ENCODE results near the gene NAALADL2.

GRCh38 chr3:175469124-175469523 lies 610.0 kb downstream of the NAALADL2 start:
- TF ChIP-seq, protein P1, sequence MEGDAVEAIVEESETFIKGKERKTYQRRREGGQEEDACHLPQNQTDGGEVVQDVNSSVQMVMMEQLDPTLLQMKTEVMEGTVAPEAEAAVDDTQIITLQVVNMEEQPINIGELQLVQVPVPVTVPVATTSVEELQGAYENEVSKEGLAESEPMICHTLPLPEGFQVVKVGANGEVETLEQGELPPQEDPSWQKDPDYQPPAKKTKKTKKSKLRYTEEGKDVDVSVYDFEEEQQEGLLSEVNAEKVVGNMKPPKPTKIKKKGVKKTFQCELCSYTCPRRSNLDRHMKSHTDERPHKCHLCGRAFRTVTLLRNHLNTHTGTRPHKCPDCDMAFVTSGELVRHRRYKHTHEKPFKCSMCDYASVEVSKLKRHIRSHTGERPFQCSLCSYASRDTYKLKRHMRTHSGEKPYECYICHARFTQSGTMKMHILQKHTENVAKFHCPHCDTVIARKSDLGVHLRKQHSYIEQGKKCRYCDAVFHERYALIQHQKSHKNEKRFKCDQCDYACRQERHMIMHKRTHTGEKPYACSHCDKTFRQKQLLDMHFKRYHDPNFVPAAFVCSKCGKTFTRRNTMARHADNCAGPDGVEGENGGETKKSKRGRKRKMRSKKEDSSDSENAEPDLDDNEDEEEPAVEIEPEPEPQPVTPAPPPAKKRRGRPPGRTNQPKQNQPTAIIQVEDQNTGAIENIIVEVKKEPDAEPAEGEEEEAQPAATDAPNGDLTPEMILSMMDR (IDR thresholded peaks at IDR 0.05), result no peak
- TF ChIP-seq EZH2 (IDR thresholded peaks at IDR 0.05; ENCODE audit: borderline replicate concordance, insufficient read depth, low read depth, low read length, poor library complexity, severe bottlenecking), result no peak

Data from B cell (primary cell).